Middle frontal gyrus (tissue), 1 donor: ENCODE measurements around the gene OSBPL2.

ENCODE experiments used
- DNase-seq: peaks from one replicate; pipeline ENCODE4 v3.0.0-alpha.2; 2015; ENCODE audit warnings: low spot score; ENCODE audit errors: extremely low spot score

OSBPL2 gene

GRCh38 chr20:62237801-62238568 is at the start of gene OSBPL2:
Gene OSBPL2, plus strand, starts transcription at chr20:62238521. Its CDS starts 17,664 bp downstream, at chr20:62256185.
- peak; percentile 96 for DNase-seq

GRCh38 chr20:62190639-62191411 is 47.5 kb upstream of the OSBPL2 start:
- DNase-seq: no peak

GRCh38 chr20:62191781-62192559 is 46.4 kb upstream of the OSBPL2 start:
- DNase-seq: no peak

GRCh38 chr20:62192635-62193034 is 45.7 kb upstream of the OSBPL2 start:
- DNase-seq: no peak

DNA sequence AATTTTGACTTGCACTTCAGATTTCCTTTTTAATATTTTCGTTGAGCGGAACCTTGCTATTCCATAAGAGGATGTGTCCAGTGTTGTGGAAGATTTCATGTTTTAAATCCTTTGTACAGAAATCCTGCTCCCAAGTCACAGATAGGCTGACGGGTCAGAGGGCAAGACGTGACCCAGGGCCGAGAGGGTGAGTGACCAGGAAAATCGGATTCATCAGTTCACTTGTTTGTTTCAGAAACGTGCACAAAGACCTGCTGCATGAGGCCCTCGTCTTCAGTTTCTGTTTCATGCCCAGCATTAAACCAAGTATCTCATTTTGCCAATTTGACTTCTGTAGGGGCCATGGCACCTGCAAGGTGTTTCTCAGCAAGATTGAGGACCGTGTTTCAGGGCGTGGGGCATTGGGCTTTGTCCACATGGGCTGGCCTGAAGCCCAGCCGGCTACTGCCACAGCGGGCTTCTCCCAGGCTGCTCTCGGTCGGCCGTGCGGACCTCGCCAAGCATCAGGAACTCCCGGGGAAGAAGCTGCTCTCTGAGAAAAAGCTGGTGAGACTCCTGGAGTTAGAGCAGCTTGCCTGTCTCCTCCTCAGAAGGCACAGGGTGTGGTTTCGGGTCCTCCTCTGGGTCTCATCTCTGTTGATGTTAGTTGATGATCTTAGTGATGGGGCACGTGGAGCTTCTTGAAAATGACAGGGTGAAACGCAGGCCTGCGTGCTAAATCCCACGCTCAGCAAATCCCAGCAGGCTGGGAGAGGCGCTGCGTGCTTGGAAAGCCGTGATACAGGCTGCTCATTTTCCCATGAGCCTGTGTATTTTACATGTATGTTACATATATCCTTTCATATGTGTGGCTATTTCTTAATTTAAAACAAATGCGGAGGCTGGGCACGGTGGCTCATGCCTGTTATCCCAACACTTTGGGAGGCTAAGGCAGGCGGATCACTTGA is 45.0 kb upstream of the OSBPL2 start:
- DNase-seq: no peak

GRCh38 chr20:62195075-62195405 is 43.3 kb upstream of the OSBPL2 start:
- no peak for DNase-seq

GRCh38 chr20:62195736-62196135 is 42.6 kb upstream of the OSBPL2 start:
- DNase-seq: no peak

DNA sequence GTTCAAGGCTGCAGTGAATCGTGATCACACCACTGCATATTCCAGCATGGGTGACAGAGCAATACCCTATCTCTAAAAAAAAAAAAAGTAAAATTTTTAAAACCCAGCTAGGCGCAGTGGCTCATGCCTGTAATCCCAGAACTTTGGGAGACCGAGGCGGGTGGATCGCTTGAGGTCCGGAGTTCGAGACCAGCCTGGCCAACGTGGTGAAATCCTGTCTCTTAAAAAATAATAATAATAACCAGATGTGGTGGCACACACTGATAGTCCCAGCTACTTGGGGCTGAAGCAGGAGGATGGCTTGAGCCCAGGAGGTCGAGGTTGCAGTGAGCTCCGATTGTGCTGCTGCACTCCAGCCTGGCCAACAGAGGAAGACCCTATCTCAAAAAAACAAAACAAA is 42.0 kb upstream of the OSBPL2 start:
- DNase-seq: no peak

- no peak for DNase-seq
Measured at GRCh38 chr20:62197311-62197710, 41.0 kb upstream of the OSBPL2 start.

DNA sequence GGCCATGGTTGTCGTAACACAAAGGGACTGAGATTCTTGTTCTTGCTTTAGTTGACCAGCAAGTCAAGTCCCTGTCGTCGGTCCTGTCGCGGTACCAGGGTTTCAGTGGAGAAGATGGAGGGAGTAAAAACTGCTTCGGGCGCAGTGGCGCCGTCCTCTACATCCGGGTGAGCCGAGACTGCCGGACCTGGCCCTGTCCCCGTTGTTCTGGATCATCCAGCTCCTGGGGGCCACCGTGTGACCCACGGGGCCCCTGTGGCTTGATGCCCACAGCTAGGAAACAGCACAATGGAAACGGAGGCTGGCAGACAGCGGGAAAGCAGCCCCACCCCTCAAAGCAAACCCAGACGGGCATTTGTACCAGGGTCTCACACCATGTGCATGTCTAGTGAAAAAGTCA is 40.5 kb upstream of the OSBPL2 start:
- DNase-seq: no peak

DNA sequence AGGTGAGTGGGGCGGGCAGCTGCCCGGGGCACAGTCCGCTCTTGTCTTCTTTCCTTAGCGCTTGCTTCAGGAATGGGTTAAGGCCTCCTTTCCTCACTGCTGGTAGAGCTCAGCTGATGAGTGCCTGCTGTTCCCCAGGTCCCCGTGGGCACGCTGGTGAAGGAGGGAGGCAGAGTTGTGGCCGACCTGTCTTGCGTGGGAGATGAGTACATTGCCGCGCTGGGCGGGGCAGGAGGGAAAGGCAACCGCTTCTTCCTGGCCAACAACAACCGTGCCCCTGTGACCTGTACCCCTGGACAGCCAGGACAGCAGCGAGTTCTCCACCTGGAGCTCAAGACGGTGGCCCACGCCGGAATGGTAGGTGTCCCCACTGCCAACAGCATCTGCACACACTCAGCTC is 39.8 kb upstream of the OSBPL2 start:
- no peak for DNase-seq

DNA sequence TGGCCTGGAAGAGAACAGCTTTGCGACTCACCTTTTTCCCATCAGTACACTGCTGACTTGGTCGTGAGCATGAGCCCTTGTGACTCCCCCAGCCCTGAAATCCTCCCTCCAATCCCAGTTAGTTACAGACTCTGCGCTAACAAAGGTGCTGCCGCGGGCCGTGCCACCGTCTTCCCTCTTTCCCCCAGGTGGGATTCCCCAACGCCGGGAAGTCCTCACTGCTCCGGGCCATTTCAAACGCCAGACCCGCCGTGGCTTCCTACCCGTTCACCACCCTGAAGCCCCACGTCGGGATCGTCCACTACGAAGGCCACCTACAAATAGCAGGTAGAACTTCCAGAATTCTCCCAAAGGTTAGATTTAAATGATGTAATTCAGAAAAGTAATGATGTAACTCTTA is 39.4 kb upstream of the OSBPL2 start:
- no peak for DNase-seq

- no peak for DNase-seq
Measured at GRCh38 chr20:62200491-62201172, 37.7 kb upstream of the OSBPL2 start.

DNA sequence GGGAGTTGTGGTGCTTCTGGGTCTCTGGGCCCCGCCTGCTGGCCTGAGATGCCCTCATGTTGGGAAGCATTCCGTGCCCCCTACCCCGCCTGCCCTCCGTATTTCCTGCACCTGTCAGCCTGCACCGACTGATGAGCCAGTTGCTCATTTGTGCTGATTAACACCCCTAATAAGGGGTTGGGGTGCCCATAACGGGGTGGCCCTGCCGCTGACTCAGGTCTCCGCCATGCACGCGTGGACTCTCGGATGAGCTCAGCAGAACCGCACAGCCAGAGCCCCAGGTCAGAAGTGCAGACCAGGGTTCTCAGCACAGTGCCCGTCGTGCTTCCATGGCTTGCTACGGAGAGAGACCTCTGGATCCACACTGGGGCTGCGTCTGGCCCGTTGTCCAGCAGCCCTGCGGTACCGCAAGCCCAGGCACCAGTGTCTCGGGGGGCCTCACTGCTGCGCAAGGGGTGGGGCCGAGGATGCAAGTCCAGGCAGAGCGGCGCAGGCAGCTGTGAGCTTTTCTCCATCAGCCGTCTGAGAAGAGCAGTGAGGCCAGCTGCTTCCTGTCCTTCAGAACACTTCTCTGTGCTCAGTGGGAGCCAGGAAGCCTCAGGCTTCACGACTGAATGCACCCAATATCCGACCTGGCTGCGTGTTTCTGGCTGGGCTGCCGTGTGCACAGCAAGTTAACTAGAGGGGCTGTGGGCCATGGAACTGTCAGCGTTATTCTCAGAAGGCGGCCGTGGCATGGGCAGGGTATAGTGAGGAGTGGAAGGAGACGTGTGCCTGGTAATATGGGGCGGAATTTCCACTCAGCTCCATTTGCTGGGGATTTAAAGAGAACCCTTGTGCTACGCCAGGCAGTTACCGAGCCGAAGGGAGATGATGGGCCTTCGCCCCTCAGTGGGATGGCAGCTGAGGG is 36.9 kb upstream of the OSBPL2 start:
- no peak for DNase-seq

- DNase-seq: no peak
Measured at GRCh38 chr20:62202083-62202395, 36.3 kb upstream of the OSBPL2 start.

DNA sequence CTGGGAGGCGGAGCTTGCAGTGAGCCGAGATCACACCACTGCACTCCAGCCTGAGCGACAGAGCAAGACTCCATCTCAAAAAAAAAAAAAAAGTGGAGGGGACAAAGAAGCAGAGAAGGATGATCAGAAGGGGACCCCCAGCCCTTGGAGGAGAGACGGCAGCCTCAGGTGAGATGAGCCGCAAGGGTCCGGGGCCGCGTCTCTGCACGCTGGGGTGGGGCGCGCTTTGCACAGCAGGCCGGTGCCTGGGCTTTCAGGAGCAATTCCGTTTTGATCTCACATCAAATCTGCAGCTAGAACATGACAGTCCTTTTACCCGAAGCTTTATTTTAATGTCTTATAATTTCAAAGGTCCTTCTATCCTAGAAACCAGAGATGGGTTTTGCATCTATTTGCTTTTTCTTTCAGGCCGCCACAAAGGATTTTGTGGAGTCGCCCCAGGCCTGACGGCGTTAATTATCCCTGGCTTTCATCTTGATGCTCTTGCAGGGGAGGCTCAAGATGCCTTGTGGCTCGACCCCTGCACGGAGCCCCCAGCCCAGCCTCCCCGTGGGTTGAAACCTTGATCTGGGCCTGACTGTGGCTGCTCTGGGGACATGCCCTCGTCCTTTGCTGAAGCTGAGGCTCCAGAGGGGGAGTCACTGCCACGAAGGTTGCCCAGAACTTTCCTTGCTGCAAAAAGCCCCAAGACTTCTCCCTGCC is 35.5 kb upstream of the OSBPL2 start:
- no peak for DNase-seq

DNA sequence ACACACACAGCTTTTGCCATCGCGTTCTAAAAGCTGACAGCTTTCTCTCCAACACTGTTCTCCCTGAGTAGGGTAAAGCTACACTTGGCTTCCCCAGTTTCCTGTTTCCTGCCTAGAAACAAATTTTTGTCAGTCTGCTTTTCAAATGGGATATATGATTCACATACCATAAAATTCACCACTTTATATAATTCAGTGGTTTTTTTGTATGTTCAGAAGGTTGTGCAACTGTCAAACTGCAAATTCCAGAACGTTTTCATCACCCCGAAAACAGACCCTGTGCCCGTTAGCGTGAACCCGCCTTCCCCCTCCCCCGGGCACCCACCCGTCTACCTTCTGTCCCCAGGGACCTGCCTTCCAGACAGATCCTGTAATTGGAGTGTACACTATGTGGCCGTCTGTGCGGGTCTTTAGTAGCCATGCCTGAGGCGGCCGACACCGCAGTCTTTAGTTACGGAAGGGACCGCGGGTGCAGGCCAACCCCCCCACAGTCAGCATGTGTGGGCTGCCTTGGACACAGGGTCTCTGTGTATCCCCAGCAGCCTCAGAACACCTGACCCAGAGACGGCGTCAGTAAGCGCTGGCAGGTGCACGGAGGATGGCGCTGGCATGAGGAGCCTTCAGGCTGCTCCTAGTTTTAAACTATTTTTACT is 34.8 kb upstream of the OSBPL2 start:
- DNase-seq: no peak

GRCh38 chr20:62205618-62206387 is 32.5 kb upstream of the OSBPL2 start:
- no peak for DNase-seq
